SHP77 (cell line): ENCODE data around the gene KRTAP1-1.
A peak's percentile ranks its signal among the peaks of the same experiment; 100 is the strongest.
"Not testable (repeated sequence)": the region's sequence is repeated elsewhere in the genome, so short reads cannot be mapped to it uniquely, and the experiment has no call there.

Source experiments
- DNase-seq, 2 experiments: peaks; one replicate each; lab custom pipeline; 2025; lab: John Stamatoyannopoulos, UW

The KRTAP1-1 gene

DNA sequence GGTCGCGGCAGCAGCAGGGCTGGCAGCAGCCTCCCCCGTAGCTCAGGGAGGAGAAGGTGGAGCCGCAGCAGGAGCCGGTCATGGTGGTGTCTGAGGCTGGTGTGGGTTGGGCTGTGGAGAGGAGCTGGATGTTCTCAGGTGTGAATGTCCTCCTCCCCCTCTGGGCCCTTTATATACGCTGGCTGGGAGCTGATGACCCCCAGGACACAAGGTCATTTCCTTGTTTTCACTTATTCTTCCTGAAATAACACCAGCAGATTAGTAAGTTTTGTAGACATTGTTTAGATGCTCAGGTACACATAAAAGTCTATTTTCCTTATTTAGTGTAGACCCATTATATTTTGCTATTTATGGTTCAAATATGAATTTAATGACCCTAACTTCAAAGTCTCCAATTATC is 13.9 kb upstream of the KRTAP1-1 start, which contains the start of gene KRTAP2-2:
Gene KRTAP2-2, minus strand, starts transcription at position 101 of the 400 bp plus-strand sequence. Its CDS starts 19 bp downstream, at position 82.
- DNase-seq, result not testable (repeated sequence)

GRCh38 chr17:41054556-41054955 is 13.3 kb upstream of the KRTAP1-1 start:
- not testable (repeated sequence) for DNase-seq

DNA sequence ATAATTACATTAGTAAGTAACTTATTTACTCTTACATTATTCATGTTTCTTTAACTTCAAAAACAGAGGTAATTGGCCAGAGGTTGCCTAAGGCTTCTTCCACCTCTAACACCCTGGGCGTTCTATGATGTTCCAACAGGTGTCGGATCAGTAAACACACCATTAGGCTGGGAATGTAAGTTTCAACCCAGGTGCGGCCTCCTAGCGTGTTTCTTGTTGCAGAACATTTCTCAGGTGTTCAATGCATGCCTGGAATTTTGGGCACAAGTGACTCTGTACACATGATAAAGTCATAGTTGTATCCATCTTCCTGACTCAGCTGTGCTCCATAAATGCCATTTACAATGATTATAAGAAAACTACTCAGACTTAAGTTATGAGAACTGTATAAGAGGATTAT is 12.8 kb upstream of the KRTAP1-1 start:
- no peak for DNase-seq

- DNase-seq, result no peak
Measured at GRCh38 chr17:41052566-41052965, 11.3 kb upstream of the KRTAP1-1 start.

- no peak for DNase-seq
Measured at GRCh38 chr17:41049110-41049509, 7.9 kb upstream of the KRTAP1-1 start.

DNA sequence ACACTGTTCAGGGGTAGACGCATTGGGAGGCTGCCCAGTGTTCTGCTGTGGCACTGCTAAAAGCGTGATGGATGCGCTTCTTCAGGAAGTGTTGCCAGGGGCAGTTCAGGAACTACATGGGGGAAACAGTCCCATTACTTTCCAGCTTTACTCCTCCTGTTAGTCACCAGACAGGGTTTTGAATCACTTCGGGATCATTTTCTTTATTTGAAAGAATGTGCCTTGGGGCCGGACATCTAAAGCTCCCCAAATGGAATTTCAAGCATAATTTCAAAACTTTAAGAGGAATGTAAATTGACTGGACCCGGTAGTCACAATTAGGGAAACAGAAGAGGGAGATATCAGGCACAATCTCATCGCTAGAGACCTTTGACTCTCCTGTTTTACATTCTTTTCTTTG is 7.2 kb upstream of the KRTAP1-1 start:
- DNase-seq, result no peak

- not testable (repeated sequence) for DNase-seq
Measured at GRCh38 chr17:41046735-41047465, 5.7 kb upstream of the KRTAP1-1 start, which contains the start of gene KRTAP2-1. TSS of gene KRTAP2-1 (minus strand) at chr17:41047316. CDS start at chr17:41047267, 49 bp downstream.

- DNase-seq, result no peak
Measured at GRCh38 chr17:41042953-41043352, 1.7 kb upstream of the KRTAP1-1 start.

DNA sequence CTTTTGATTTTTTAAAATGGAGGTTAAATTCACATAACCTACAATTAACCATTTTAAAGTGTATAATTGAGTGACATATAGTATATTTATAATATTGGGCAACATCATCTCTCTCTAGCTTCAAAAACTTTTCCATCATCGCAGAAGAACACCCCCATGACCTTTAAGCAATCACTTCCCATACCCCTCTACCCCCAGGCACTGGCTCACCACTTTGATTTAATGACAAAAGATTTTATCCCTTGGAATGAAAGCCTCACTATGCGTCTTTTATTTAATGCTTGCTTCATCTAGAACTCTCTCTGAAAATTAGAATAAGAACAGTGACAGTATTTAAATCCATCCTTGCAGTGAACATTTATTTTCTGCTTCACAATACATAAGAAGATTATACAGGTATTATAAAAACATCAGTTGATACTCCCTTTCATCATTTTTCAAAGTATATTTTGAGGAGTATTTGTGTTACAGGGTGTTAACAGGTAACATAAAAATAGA is 3.3 kb downstream of the KRTAP1-1 start:
- no peak for DNase-seq

DNA sequence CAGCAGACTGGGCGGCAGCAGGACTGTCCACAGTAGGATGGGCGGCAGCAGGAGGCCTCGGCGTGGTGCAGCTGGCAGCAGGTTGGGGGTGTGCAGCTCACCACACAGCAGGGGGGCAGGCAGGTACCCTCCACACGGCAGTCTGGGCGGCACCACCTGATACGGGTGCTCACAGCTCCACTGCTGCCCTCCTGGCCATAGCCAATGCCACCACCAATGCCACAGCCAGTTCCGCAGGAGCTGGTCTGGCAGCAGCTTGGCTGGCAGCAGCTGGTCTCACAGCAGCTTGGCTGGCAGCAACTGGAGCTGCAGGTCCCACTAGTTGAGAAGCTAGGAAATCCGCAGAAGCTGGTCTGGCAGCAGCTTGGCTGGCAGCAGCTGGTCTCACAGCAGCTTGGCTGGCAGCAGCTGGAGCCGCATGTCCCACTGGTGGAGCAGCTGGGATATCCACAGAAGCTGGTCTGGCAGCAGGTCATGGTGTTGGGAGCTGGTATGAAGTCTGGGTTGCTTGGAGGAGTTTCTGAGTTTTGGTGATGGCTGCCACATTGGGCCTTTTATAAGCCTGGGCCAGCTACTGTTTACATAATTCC is 6.8 kb downstream of the KRTAP1-1 start, which contains the start of gene KRTAP1-3:
Gene KRTAP1-3, minus strand, starts transcription at position 529 of the 590 bp plus-strand sequence. Its CDS starts 53 bp downstream, at position 476.
- peak in 1 of 2 experiments; percentile 6 for DNase-seq

DNA sequence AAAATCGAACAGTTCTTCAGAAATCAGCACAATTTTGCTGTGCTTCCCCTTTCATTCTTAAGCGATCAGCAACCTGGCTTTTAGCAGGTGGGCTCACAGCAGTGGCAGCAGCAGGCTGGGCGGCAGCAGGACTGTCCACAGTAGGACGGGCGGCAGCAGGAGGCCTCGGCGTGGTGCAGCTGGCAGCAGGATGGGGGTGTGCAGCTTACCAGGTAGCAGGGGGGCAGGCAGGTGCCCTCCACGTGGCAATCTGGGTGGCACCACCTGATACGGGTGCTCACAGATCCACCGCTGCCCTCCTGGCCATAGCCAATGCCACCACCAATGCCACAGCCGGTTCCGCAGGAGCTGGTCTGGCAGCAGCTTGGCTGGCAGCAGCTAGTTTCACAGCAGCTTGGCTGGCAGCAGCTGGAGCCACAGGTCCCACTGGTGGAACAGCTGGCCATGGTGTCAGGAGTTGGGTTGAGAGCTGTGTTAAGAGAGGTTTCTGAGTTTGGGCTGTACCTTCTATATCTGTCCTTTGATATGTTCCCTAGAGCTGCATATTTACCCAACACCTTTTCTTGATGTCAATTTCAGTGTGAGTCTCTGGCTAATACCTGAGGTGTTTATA is 11.5 kb downstream of the KRTAP1-1 start, which contains the start of gene KRTAP1-4:
Gene KRTAP1-4, minus strand, starts transcription at position 563 of the 613 bp plus-strand sequence. Its CDS starts 117 bp downstream, at position 446.
- no peak for DNase-seq

DNA sequence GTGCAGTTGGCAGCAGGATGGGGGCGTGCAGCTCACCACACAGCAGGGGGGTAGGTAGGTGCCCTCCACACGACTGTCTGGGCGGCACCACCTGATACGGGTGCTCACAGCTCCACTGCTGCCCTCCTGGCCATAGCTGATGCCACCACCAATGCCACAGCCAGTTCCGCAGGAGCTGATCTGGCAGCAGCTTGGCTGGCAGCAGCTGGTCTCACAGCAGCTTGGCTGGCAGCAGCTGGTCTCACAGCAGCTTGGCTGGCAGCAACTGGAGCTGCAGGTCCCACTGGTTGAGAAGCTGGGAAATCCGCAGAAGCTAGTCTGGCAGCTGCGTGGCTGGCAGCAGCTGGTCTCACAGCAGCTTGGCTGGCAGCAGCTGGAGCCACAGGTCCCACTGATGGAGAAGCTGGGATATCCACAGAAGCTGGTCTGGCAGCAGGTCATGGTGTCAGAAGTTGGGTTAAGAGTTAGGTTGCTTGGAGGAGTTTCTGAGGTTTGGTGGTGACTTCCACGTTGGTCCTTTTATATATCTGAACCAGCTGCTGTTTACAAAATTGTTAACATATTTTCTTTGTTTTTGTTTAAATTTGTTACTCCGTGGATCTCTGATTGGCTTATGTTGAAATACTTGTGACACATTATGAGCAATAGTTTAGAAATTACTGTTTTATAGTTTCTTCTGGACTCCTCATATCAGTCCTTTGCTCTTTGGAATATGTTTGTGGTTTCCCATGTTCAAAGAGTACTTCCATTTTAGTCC is 14.4 kb downstream of the KRTAP1-1 start, which contains the start of gene KRTAP1-5:
Gene KRTAP1-5, minus strand, starts transcription at position 494 of the 757 bp plus-strand sequence. Its CDS starts 53 bp downstream, at position 441.
- no peak for DNase-seq

- DNase-seq, result no peak
Measured at GRCh38 chr17:41024697-41025096, 16.6 kb downstream of the KRTAP1-1 start.

- no peak for DNase-seq
Measured at GRCh38 chr17:41020336-41020735, 20.9 kb downstream of the KRTAP1-1 start.

DNA sequence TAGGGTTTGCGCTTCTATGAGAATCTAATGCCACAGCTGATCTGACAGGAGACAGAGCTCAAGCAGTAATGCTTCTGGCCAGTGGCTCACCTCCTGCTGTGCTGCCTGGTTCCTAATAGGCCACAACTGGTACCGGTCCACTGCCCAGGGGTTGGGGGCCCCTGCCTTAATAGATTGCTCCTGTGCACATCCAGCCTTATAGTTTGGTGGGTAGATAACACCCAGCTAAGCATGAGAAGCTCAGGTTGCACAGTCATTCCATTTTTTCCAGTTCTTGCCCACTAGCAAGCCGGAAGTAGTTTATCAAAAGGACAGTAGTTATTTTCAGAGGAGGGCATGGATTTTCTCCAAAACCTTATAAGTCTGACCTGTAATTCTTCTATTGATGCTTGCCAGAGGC is 21.8 kb downstream of the KRTAP1-1 start:
- DNase-seq, result no peak

DNA sequence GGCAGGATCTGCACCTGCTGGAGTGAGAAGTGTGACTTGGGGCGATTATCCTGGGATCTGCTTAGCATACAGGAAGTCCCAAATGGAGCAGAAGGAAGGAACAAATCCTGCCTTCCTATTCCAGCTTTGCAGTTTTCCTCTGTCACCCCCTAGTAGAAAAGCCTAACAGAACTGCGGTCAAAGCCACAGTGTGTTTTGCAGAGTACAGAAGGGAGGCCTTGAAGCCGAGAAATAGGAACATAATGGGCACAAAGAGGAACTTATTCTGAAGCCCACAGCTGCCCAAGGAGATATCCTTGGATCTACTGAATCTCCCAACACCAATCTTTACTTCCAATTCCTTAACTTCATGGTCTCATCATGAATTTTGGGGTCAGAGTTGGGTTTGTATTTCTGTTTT is 22.7 kb downstream of the KRTAP1-1 start:
- DNase-seq, result no peak

GRCh38 chr17:41016578-41017215 is 24.6 kb downstream of the KRTAP1-1 start:
- no peak for DNase-seq

GRCh38 chr17:41015454-41015853 is 25.8 kb downstream of the KRTAP1-1 start:
- DNase-seq, result no peak

DNA sequence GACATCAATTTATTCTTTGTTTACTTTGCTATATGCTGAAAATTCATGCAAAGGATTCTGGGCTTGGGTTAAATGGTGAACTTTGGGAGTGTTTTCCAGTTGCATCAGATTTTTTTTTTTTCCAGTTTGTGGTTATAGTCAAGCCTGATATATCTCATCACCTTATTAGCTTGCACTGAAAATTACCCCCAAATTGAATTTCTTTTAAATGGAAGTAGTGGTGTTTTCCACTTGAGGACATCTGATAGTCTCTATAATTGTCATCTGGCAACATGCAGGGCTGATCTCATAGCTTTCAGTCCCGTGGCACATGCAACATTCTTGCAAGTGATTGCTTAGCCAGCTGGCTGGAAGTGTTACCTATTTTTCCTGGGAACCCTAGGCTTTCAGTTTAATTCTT is 27.6 kb downstream of the KRTAP1-1 start:
- DNase-seq, result no peak

DNA sequence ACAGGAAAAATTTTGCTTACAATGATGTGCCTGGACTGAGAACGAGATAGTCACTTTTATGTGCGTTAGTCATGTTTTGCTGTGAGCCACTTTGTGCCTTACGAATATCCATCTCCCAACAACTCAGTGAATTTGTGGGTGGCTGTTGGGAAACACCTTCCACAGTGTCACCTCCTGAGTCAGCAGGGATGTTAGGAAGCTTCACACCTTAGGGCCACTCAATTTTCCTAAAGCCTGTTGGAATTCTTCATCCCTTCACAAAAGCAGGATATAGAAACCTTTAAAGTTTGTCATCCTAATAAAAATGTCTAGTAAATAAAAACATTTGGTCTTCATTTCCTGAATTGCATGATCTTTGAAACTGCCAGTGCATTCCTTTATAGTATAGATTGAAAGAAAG is 28.1 kb downstream of the KRTAP1-1 start:
- no peak for DNase-seq
